Fibroblast of skin of right quadriceps (primary cell): ENCODE data around the gene CRACDL.

ENCODE experiments used
- DNase-seq: peaks from one replicate; pipeline ENCODE4 v3.0.0-alpha.2; 2013

The CRACDL gene

GRCh38 chr2:98822301-98823164 lies 113.5 kb downstream of the CRACDL start:
- peak; percentile 12 for DNase-seq

DNA sequence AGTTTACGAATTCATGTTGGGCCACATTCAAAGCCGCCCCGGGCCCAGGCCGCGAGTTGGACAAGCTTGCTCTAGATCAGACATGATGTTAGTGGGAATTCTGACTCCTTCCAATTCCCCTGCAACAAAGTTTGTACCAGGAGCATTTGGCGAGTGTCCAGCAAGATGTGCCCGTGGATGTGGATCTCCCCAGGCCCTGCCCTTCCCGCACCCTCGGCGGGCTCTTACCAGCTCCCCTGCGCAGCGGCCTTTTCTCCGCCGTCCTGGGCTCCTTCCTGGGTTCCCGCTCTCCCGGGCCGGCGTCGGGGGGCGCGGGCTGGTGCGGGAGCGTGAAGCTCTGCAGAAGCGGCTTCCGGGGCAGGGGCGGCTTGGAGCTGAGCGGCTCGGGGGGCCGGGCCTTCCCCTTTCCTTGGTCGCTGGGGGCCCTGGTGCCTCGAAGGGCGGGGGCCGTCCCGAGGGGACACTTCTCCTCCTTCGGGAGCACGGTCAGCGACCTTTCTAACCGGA lies 114.3 kb downstream of the CRACDL start:
- no peak for DNase-seq

DNA sequence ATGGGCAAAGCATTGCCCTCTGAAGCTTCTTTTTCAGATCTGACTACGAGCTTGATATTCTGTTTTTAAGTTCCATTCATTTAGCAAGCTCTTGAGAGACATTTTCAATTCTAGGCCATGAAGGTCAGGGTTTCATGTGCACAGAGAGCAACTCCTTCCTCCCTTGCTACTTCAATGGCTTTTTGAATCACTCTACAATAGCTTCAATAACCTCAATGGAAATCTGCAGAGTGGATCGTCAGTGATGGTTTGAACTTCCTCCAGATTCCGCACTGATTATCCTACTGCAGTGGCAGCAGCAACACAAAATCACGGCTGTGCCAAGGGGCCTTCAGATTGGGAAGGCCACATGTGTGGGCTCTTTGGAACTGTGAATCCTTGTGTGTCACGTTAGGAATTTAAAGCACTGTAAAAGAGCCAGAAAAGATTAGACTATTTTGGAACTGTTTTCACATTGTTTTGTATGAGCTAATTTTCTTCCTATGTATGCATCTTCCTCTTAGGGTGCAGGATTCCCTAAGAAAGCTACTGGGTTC lies 116.7 kb downstream of the CRACDL start:
- no peak for DNase-seq

DNA sequence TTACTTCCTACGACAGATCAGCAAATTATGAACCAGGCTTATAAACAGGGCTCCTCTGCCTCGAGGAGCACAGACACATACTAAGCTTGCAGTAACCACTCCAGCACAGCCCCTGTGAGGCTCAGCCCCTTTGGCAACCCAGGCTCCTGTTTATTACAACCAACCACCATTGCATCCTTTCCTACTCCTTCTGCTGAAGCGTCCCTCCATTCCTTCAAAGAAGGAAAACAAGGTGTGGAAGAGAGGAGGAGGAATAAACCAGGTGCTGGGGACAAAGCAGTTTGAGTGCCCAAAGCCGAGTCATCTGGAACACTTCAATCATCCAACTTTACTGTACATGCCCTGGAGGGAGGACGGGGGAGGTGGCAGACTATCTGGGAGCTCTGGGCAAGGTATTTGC lies 117.9 kb downstream of the CRACDL start:
- no peak for DNase-seq

GRCh38 chr2:98816281-98816680 lies 119.7 kb downstream of the CRACDL start:
- no peak for DNase-seq

DNA sequence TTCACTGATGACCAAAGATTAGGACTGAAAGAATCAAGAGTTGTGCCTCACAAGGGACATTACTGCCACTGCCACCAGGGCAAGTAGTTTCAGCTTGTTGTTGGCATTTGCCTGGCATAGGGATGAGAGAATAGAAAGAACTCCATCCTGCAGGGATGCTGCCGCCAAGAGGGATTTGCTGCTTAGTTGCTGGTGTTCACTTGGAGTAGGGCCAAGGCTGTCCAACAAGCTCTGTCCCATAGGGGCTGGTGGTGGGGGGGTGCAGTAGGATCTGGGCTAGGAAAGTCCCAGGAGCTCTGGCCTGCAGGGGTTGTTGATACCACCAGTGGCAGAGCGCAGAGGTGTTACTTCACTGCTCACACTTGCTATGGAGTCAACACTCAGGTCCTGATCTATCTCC lies 120.2 kb downstream of the CRACDL start:
- no peak for DNase-seq

DNA sequence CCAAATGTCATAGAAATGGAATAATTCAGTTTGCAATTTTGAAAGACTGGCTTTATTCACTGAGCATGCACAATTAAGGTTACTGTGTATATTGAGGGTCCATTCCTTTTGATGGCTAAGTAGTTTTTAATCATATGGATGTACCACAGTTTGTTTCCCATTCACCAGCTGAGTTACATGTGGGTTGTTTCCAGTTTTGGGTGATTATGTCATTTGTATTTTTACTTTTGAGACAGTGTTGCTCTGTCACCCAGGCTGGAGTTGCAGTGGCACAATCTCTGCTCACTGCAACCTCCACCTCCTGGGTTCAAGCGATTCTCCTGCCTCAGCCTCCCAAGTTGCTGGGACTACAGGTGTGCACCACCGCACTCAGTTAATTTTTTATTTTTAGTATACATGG lies 124.3 kb downstream of the CRACDL start:
- no peak for DNase-seq

DNA sequence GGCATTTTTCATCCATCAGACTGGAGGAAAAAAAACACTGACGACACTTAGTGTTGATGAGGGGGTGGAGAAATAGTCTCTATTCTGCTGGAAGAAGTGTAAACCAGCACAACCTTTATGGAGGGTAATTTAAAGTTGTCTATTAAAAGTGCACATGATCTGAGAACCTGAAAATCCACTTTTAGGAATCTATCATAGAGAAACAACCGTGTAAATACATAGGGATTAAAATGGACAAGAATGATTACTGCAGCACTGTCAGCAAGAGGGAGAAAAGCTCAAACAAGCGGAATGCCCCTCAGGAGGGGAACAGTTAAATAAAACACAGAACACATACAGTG lies 125.5 kb downstream of the CRACDL start:
- DNase-seq: no peak

DNA sequence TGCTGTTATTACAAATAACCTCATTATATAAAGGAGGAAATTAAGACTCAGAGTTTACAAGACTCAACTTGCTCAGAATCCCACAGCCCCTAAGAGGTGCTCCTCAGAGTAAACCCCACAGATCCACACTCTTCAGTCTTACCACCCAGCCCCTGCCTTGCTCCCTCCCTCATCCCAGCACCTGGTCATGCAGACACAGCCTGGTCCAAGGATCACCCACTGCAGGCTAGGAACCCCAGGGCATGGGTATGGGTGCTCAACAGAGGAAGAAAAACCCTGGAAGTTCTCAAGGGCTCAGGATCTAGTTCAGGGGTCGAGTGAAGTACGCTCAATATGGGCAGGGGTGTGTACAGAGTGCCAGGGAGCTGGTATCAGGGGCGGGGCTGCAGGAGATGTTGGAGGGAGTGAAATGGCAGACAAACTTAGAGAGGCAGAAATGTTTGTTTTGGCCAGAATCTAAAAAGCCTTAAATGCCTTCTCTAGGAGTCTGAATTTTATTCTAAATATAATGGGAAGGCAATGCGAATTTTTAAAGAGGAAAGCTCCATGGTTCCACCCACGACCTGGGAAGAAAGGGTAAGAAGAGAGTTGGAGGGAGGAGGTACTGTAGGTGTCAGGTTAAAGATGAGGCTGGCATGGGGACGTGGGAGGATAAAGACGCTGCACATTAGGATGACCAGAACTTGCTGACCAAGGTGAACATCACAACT lies 126.0 kb downstream of the CRACDL start:
- no peak for DNase-seq

- DNase-seq: no peak
Measured at GRCh38 chr2:98809116-98809515, 126.9 kb downstream of the CRACDL start.

DNA sequence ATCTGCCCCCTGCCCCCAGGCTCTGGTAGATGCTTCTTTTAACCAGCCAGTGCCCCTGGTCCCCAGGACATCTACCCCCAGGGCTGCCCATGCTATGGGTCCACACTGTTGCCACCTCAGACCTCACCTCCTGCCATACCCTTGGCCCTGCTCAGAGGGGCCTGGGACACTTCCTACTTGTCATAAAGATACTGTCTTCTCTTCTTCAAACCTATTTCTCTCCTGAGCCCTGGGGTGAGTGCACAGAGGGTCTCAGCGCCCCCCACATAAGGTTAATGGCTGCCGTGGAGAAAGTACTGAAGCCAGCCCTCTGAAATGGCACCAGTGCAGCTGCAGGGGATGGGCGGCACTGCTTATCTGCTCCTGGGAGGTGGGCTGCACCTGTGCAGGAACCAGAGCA lies 127.5 kb downstream of the CRACDL start:
- no peak for DNase-seq

DNA sequence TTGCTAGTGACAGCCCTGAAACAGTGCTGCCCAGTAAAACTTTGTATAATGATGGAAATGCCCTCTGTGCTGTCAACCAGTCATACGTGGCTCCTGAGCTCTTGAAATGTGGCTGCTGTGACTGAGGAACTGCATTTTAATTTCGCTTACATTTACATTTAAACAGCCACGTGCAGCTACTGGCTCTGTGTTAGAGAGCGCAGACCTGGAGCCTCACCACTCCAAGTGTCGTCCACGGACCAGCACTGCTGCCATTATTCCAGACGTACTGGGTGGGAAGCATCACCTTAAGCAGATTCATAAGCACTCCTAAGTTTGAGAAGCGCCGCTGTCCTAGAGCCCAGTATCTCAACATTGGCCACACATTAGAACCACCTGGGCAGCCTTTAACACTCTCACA lies 128.1 kb downstream of the CRACDL start:
- no peak for DNase-seq

- no peak for DNase-seq
Measured at GRCh38 chr2:98807221-98807620, 128.8 kb downstream of the CRACDL start.

DNA sequence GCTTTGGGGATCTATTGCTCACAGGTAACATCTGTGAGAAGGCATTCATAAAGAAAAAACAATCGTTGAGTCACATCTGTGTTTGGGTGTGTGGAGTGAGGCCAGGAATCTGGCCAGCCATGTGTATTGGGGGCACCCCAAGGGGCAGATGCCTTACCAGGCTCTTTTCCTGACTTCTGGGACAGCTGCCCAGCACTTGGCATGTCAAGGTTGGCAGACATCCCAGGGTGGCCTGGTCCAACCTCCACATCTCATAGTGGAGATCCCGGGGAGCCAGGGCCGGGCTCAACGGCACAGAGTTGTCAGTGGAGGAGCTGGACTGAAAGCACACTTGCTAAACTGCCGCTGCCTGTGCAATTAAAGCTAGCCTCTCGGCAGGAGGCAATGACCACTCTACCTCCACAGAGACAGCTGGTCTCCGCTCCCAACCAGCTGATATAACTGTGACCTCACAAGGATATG lies 129.8 kb downstream of the CRACDL start:
- DNase-seq: no peak

DNA sequence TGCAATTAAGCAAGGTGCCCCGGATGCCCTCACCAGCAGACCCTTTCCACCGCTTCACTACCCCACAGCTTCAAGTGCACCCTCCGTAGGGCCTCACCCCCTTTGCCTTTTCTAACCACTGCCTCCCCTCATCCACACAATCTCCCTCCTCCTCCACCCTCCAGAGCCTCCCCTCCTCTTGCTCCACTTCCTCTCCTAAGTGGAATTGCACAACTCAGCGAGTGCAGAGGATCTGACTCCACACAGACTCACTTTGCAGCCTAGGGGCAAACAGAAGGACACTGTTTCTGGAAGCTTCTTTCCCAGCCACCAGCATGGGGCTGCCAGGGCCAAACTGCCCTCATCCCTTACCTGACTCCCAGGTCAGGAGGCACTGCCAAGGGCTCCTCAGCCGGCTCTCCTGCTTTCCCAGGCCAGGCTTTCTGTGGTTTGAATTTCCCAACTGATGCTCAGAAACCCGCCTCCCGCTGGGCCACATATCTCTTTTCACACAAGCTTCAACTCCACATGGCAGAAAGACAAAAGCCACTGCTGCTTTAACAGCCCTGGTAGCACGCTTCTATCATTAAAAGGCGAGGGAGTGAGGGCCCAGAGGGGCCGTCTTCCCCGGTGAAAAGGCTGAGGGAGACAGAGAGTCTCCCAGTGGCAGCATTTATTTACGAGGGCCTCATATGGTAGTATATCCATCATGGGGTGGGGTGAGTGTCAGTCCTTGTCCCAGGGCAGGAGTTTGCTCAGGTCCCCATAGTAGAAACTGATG lies 130.4 kb downstream of the CRACDL start:
- peak; percentile 52 for DNase-seq

DNA sequence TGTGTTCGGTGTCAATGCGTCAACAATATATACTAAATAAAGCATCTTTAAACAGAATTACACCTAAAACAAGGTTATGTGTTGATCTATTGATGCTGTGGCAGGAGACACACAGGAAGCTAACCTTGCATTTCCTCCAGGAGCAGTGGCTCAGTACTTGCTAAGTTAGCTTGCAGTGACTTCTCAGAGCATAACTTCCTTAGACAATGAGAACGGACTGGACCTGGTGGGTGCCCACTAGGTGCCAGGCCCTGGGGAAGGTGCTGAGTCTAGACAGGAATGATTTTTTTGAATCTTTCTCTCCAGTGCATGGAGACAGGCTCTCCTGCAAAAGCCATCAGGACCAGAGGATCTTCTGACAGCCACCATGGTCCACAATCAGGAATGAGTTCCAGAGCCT lies 131.3 kb downstream of the CRACDL start:
- DNase-seq: no peak

DNA sequence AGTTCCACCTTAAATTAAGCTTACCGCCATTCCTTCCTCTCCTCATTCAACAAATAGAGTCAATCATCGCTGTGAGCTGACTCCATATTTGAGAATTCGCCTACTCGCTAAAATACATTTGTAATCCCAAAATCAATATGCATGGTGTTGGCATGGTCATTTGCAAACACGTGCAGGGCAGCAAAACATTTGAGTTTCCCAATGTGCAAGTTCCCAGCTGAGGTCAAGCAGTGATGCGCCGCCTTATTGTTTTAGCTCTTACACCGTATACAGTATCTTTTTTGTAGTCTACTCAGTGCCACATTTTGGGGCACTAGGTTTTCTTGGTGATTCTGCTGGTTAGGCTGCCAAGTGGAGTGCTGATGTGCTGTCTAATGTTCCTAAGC lies 131.8 kb downstream of the CRACDL start:
- no peak for DNase-seq

DNA sequence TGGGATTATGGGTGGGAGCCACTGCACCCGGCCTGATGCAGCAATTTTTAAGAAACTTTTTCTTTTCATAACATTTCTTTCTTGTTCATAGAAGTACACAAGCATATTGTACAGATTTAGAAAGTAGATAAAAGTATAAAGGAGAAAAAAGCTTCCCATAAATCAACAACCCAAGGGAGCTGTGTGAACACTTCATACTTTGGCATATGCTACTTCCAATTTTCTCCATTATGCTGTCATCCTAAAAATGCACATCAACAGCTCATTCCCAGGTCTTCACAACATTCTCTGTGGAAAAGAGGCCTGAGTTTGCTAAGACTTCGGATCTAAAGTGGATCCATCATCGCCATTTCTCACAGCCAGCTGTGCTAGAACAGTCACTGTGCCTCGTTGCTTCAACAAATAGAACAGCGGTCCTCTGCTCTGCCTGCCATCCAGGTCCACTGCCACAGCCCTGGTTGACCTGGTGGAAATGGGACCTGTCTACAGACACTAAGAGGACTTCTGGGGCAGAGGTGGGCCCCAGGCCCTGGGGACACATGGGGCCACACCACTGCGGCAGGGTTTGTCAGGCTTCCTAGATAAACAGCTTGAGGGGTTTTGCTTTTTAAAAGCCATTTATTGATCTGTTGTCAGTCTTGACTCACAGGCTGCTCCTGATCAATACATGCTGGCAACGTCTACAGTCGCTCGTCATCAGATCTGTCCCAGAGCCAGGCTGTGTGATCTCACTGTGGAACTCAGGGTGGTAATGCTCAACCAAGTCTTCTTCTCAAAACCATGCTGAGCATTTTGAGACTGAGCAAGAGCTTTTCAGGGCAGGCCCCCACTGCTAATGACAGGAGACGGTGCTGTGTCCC lies 132.4 kb downstream of the CRACDL start:
- DNase-seq: no peak

- no peak for DNase-seq
Measured at GRCh38 chr2:98802344-98802743, 133.7 kb downstream of the CRACDL start.

DNA sequence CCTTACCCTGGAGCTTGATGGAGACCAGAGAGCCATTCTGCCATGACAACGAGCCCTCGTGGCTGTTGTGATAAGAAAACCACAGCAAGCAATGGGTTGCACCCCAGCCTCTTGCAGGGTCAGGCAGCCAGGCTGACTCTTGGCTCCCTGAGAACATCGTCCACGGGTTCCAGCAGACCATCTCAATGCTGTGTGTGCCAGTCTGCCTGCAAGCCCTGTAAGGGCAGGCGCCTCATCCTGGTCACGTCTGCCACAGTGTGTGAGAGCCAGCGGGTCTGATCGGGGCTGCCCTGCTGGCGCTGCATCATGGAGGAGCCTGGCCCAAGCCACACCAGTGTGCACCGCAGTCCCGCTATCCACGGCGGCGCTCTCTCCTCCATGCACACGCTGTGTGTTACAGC lies 134.1 kb downstream of the CRACDL start:
- no peak for DNase-seq

- DNase-seq: no peak
Measured at GRCh38 chr2:98801286-98801685, 134.7 kb downstream of the CRACDL start.
